SH-SY5Y (cell line): ENCODE measurements around the gene ENHO.

ENCODE experiments used
- GATA2 ChIP-seq: IDR thresholded peaks from 2 replicates; pipeline ENCODE4 v1.6.1; 2011; ENCODE audit warnings: mild to moderate bottlenecking, low read depth, low read length
- GATA3 ChIP-seq: IDR thresholded peaks from 2 replicates; pipeline ENCODE4 v1.6.1; 2011; ENCODE audit warnings: low read depth, mild to moderate bottlenecking, low read length, moderate library complexity

Gene ENHO

GRCh38 chr9:34510497-34511468, 12.0 kb downstream of the ENHO start:
- TF ChIP-seq GATA3, result no peak
- TF ChIP-seq GATA2, result no peak

GRCh38 chr9:34508951-34509350, 13.8 kb downstream of the ENHO start:
- TF ChIP-seq GATA2 (no peak), GATA3 (no peak)

- TF ChIP-seq GATA2, result no peak
- TF ChIP-seq GATA3, result no peak
Measured at GRCh38 chr9:34508463-34508862, 14.3 kb downstream of the ENHO start.

- TF ChIP-seq GATA3, result no peak
- no peak for TF ChIP-seq GATA2
Measured at GRCh38 chr9:34507966-34508365, 14.8 kb downstream of the ENHO start.

GRCh38 chr9:34507556-34507955, 15.2 kb downstream of the ENHO start:
- TF ChIP-seq GATA3, result no peak
- TF ChIP-seq GATA2, result no peak

GRCh38 chr9:34506623-34507022, 16.2 kb downstream of the ENHO start:
- TF ChIP-seq GATA2 (no peak), GATA3 (no peak)

GRCh38 chr9:34505370-34506120, 17.2 kb downstream of the ENHO start:
- TF ChIP-seq GATA2, result no peak
- TF ChIP-seq GATA3, result no peak

- TF ChIP-seq GATA2, result no peak
- TF ChIP-seq GATA3, result no peak
Measured at GRCh38 chr9:34503406-34503805, 19.4 kb downstream of the ENHO start.

GRCh38 chr9:34502891-34503290, 19.9 kb downstream of the ENHO start:
- TF ChIP-seq GATA2 (no peak), GATA3 (no peak)

GRCh38 chr9:34502471-34502870, 20.3 kb downstream of the ENHO start:
- TF ChIP-seq GATA2 (no peak), GATA3 (no peak)

GRCh38 chr9:34501889-34502425, 20.8 kb downstream of the ENHO start:
- TF ChIP-seq GATA3, result no peak
- no peak for TF ChIP-seq GATA2

GRCh38 chr9:34501372-34501771, 21.4 kb downstream of the ENHO start:
- TF ChIP-seq GATA2, result no peak
- no peak for TF ChIP-seq GATA3

- TF ChIP-seq GATA2, result no peak
- TF ChIP-seq GATA3, result no peak
Measured at GRCh38 chr9:34500623-34501267, 22.0 kb downstream of the ENHO start.

- TF ChIP-seq GATA3 (no peak), GATA2 (no peak)
Measured at GRCh38 chr9:34499076-34499475, 23.7 kb downstream of the ENHO start.
